Breast epithelium (tissue), 3 donors: ENCODE data around the gene CDC42.

Experiments
- CTCF ChIP-seq, 3 donors: fragments of 450-650 bp; IDR thresholded peaks; one replicate each; pipeline ENCODE4 v1.5.1; 2016 to 2017; ENCODE audit warnings: antibody characterized with exemption in 3 of 3, mild to moderate bottlenecking in 3 of 3, moderate library complexity in 3 of 3
- POLR2A ChIP-seq: fragments of 450-650 bp; IDR thresholded peaks from one replicate; pipeline ENCODE4 v1.6.1; 2016; ENCODE audit warnings: antibody characterized with exemption, mild to moderate bottlenecking, moderate library complexity
- POLR2AphosphoS5 ChIP-seq, 3 donors: sonication (generic); formaldehyde crosslinking; IDR thresholded peaks; one replicate each; pipeline ENCODE4 v1.6.1; 2017; ENCODE audit warnings: antibody characterized with exemption in 3 of 3

DNA sequence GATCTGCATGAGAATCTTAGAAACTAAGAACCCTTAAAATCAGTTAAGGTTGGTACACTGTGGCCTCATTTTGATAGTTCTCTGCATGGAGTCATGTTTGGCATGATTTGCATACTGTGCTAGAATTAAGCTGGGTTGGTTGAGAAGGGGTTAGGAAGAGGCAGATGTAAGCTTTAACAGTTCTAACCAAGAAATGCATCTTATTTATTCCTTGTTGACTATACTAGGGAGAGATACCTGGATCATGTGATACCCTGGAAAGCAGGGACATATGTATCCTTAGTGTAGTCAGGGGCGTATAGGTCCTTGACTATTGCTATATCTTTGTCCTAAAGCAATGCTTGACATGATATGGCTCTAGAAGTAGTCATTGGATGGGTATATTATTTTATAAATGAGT, 41.0 kb downstream of the CDC42 start:
- no peak for TF ChIP-seq CTCF (IDR thresholded peaks at IDR 0.05)
- no peak for TF ChIP-seq POLR2A
- no peak for TF ChIP-seq POLR2AphosphoS5 (IDR thresholded peaks at IDR 0.05)
